OCI-LY1 (cell line): ENCODE results near the gene AFF1.

ENCODE experiments used
- H2AFZ ChIP-seq: fragments of 200-600 bp; sonication (generic), shearing (Covaris generic); 2 replicates; pipeline ENCODE4 v1.6.0; 2014; ENCODE audit warnings: antibody characterized with exemption, mild to moderate bottlenecking, low read length
- H3F3A ChIP-seq: fragments of 200-600 bp; sonication (generic), shearing (Covaris generic); 2 replicates; pipeline ENCODE4 v1.6.0; 2014; ENCODE audit warnings: mild to moderate bottlenecking, antibody characterized with exemption, low read length, moderate library complexity; ENCODE audit not compliant: insufficient read depth
- H3K27ac ChIP-seq: fragments of 200-600 bp; sonication (generic); 2 replicates; pipeline ENCODE4 v1.5.1; 2014; ENCODE audit warnings: low read length, mixed run types, mild to moderate bottlenecking, low read depth; ENCODE audit not compliant: poor library complexity, severe bottlenecking
- H3K27me3 ChIP-seq: fragments of 200-600 bp; sonication (generic); 2 replicates; pipeline ENCODE4 v1.6.0; 2014; ENCODE audit warnings: antibody characterized with exemption, mild to moderate bottlenecking, low read length, moderate library complexity; ENCODE audit not compliant: insufficient read depth
- H3K36me3 ChIP-seq: fragments of 200-600 bp; sonication (generic); 2 replicates; pipeline ENCODE4 v1.6.1; 2014; ENCODE audit warnings: mild to moderate bottlenecking, antibody characterized with exemption, low read length, moderate library complexity, mixed read lengths; ENCODE audit not compliant: insufficient read depth
- H3K4me1 ChIP-seq: fragments of 200-600 bp; sonication (generic); 2 replicates; pipeline ENCODE4 v1.5.1; 2014; ENCODE audit warnings: mild to moderate bottlenecking, low read length, moderate library complexity; ENCODE audit not compliant: insufficient read depth, severe bottlenecking
- H3K4me2 ChIP-seq: fragments of 200-600 bp; sonication (generic), shearing (Covaris generic); 2 replicates; pipeline ENCODE4 v1.6.1; 2014; ENCODE audit warnings: low read length
- H3K4me3 ChIP-seq: fragments of 200-600 bp; sonication (generic); 2 replicates; pipeline ENCODE4 v1.5.1; 2014; ENCODE audit warnings: low read length, low read depth, mild to moderate bottlenecking, mixed read lengths; ENCODE audit not compliant: poor library complexity, severe bottlenecking
- H3K79me2 ChIP-seq: fragments of 200-600 bp; shearing (Covaris generic); 2 replicates; pipeline ENCODE4 v1.6.1; 2016; ENCODE audit warnings: mixed run types, low read length, mixed read lengths; ENCODE audit not compliant: insufficient read depth
- H3K9ac ChIP-seq: fragments of 200-600 bp; sonication (generic), shearing (Covaris generic); 2 replicates; pipeline ENCODE4 v1.6.1; 2014; ENCODE audit warnings: mild to moderate bottlenecking, low read length, mixed read lengths
- H3K9me2 ChIP-seq: fragments of 200-600 bp; sonication (generic), shearing (Covaris generic); 2 replicates; pipeline ENCODE4 v1.6.1; 2014; ENCODE audit warnings: low read depth, mild to moderate bottlenecking, low read length, mixed read lengths
- H3K9me3 ChIP-seq: fragments of 200-600 bp; shearing (Covaris generic); 2 replicates; pipeline ENCODE4 v1.6.1; 2014; ENCODE audit warnings: low read length, mixed read lengths
- H4K20me1 ChIP-seq: fragments of 200-600 bp; sonication (generic), shearing (Covaris generic); 2 replicates; pipeline ENCODE4 v1.6.0; 2016; ENCODE audit warnings: mild to moderate bottlenecking, low read length; ENCODE audit not compliant: insufficient read depth
- EZH2 ChIP-seq: fragments of 200-600 bp; sonication (generic), shearing (Covaris generic); IDR thresholded peaks from 2 replicates; pipeline ENCODE4 v1.8.0; 2017; ENCODE audit warnings: borderline replicate concordance, mixed run types, mild to moderate bottlenecking, antibody characterized with exemption, low read length, moderate library complexity, mixed read lengths
- TF ChIP-seq, protein P1 (sequence below): fragments of 200-600 bp; sonication (generic), shearing (Covaris generic); IDR thresholded peaks from 2 replicates; pipeline ENCODE4 v1.5.1; 2017; ENCODE audit warnings: mild to moderate bottlenecking, antibody characterized with exemption, low read length, moderate library complexity, mixed read lengths

The AFF1 gene

GRCh38 chr4:87185146-87185870 lies 250.5 kb downstream of the AFF1 start:
- Histone ChIP-seq H4K20me1 (no peaks in the 10 kb centered on the region), H2AFZ (no peak overlapping the region)

GRCh38 chr4:87188048-87188447 lies 253.2 kb downstream of the AFF1 start:
- H3K36me3 ChIP-seq, result peaks cover 12% of the 10 kb centered on the region
- H3K27me3 ChIP-seq, result no peaks in the 10 kb centered on the region
- no peaks in the 10 kb centered on the region for H3F3A ChIP-seq
- no peaks in the 10 kb centered on the region for H3K4me1 ChIP-seq
- TF ChIP-seq, protein P1, sequence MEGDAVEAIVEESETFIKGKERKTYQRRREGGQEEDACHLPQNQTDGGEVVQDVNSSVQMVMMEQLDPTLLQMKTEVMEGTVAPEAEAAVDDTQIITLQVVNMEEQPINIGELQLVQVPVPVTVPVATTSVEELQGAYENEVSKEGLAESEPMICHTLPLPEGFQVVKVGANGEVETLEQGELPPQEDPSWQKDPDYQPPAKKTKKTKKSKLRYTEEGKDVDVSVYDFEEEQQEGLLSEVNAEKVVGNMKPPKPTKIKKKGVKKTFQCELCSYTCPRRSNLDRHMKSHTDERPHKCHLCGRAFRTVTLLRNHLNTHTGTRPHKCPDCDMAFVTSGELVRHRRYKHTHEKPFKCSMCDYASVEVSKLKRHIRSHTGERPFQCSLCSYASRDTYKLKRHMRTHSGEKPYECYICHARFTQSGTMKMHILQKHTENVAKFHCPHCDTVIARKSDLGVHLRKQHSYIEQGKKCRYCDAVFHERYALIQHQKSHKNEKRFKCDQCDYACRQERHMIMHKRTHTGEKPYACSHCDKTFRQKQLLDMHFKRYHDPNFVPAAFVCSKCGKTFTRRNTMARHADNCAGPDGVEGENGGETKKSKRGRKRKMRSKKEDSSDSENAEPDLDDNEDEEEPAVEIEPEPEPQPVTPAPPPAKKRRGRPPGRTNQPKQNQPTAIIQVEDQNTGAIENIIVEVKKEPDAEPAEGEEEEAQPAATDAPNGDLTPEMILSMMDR, result no peak
- no peak for TF ChIP-seq EZH2
- H3K9me2 ChIP-seq, result no peaks in the 10 kb centered on the region
- no peak overlapping the region for H3K9ac ChIP-seq
- H3K79me2 ChIP-seq, result peaks cover 6% of the 10 kb centered on the region
- no peaks in the 10 kb centered on the region for H4K20me1 ChIP-seq
- H3K9me3 ChIP-seq, result 0 out of 2 replicates have a peak, but pooled peaks cover 3% of the 10 kb centered on the region
- H2AFZ ChIP-seq, result no peak overlapping the region
- H3K27ac ChIP-seq, result no peak overlapping the region
- H3K4me3 ChIP-seq, result no peak overlapping the region
- no peak overlapping the region for H3K4me2 ChIP-seq

More at GRCh38 chr4:87185146-87185870, 250.5 kb downstream of the AFF1 start:
- H3K4me3 ChIP-seq, result no peak overlapping the region
- H3K27me3 ChIP-seq, result no peaks in the 10 kb centered on the region
- no peak overlapping the region for H3K9ac ChIP-seq
- TF ChIP-seq, protein P1, result no peak
- TF ChIP-seq EZH2, result no peak
- 0 out of 2 replicates have a peak, but pooled peaks cover 3% of the 10 kb centered on the region for H3K9me3 ChIP-seq
- no peak overlapping the region for H3K4me2 ChIP-seq
- H3K36me3 ChIP-seq, result no peaks in the 10 kb centered on the region; the same call in none of the 2 replicates
- H3K9me2 ChIP-seq, result no peaks in the 10 kb centered on the region
- no peaks in the 10 kb centered on the region for H3K4me1 ChIP-seq
- no peak overlapping the region for H3K27ac ChIP-seq
- H3K79me2 ChIP-seq, result no peaks in the 10 kb centered on the region; the same call in 1 of the 2 replicates
- no peaks in the 10 kb centered on the region for H3F3A ChIP-seq

- H2AFZ ChIP-seq, result no peak overlapping the region
- no peaks in the 10 kb centered on the region for H3K27me3 ChIP-seq
- no peaks in the 10 kb centered on the region for H3F3A ChIP-seq
- H3K9me3 ChIP-seq, result 0 out of 2 replicates have a peak, but pooled peaks cover 3% of the 10 kb centered on the region
- no peaks in the 10 kb centered on the region for H3K4me1 ChIP-seq
- H4K20me1 ChIP-seq, result no peaks in the 10 kb centered on the region
- H3K9me2 ChIP-seq, result no peaks in the 10 kb centered on the region
- H3K9ac ChIP-seq, result no peak overlapping the region
- H3K4me2 ChIP-seq, result no peak overlapping the region
- TF ChIP-seq, protein P1, result no peak
- no peak for TF ChIP-seq EZH2
- H3K79me2 ChIP-seq, result peaks cover 6% of the 10 kb centered on the region
- H3K36me3 ChIP-seq, result peaks cover 12% of the 10 kb centered on the region
- no peak overlapping the region for H3K27ac ChIP-seq
- no peak overlapping the region for H3K4me3 ChIP-seq
Measured at GRCh38 chr4:87188932-87189331, 254.1 kb downstream of the AFF1 start.
